Mucosa of rectum (tissue), 2 donors: ENCODE results near the gene RASA3.

Experiments used
- H3K27ac ChIP-seq, 2 donors: one replicate each; pipeline ENCODE4 v1.7.0; 2013; ENCODE audit warnings: inconsistent platforms in 2 of 2, low read depth in 2 of 2, low read length in 2 of 2
- H3K27me3 ChIP-seq, 2 donors: one replicate each; pipeline ENCODE4 v1.7.0; 2013; ENCODE audit warnings: low read length in 2 of 2; ENCODE audit not compliant: control insufficient read depth in 2 of 2, insufficient read depth in 2 of 2
- H3K36me3 ChIP-seq, 2 donors: one replicate each; pipeline ENCODE4 v1.7.0; 2013; ENCODE audit warnings: low read length in 2 of 2; ENCODE audit not compliant: control insufficient read depth in 2 of 2, insufficient read depth in 2 of 2
- H3K4me1 ChIP-seq, 2 donors: one replicate each; pipeline ENCODE4 v1.7.0; 2013; ENCODE audit warnings: low read length in 2 of 2, mild to moderate bottlenecking in 1 of 2; ENCODE audit not compliant: control insufficient read depth in 2 of 2, insufficient read depth in 2 of 2
- H3K4me3 ChIP-seq, 2 donors: one replicate each; pipeline ENCODE4 v1.7.0; 2013; ENCODE audit warnings: low read length in 2 of 2
- H3K9ac ChIP-seq, 2 donors: one replicate each; pipeline ENCODE4 v1.7.0; 2013; ENCODE audit warnings: low read length in 2 of 2, low read depth in 1 of 2, mild to moderate bottlenecking in 1 of 2
- H3K9me3 ChIP-seq, 2 donors: one replicate each; pipeline ENCODE4 v1.7.0; 2013; ENCODE audit warnings: low read length in 2 of 2; ENCODE audit not compliant: control insufficient read depth in 2 of 2
- donor health status: healthy.
- donor health status: Normal muscosa, but diverticular disease.

Gene RASA3

DNA sequence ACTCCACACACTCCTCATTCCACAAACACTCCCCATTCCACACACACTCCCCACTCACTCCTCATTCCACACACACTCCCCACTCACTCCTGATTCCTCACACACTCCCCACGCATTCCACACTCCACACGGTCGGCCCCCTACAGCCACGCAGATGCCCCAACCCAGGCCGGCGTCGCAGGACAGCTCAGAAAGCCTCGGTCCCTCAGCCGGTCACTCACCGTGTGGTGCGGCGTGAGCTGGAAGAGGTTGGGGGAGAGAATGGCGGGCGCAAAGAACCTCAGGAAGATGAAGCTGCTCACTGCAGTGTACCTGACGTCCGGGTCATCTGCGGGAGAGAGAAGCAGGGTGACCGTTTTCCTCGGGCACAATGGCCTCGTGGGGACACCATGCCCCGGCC lies 119.5 kb downstream of the RASA3 start:
- peaks cover 3 to 34% of the 10 kb centered on the region in 2 donors for H3K36me3 ChIP-seq
- H3K9me3 ChIP-seq: no peaks in the 10 kb centered on the region
- H3K9ac ChIP-seq: no peak overlapping the region
- no peak overlapping the region for H3K27ac ChIP-seq
- no peak overlapping the region for H3K4me3 ChIP-seq
- H3K4me1 ChIP-seq: peaks cover 10% of the 10 kb centered on the region in 2 donors
- H3K27me3 ChIP-seq: no peaks in the 10 kb centered on the region

DNA sequence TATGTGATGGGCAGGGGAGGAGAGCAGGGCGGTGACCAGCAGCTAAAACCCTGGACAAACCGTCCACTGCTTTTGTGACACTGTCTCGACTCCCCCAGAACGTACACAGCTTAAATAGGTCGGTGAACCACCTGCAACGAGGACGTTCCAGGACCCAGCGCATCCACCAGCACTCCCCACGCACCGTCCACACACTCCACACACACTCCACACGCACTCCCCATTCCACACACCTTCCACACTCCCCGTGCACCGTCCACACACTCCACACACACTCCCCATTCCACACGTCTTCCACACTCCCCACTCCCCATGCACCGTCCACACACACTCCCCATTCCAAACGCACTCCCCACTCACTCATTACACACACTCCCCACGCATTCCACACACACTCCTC lies 120.3 kb downstream of the RASA3 start:
- H3K9me3 ChIP-seq: no peaks in the 10 kb centered on the region
- H3K36me3 ChIP-seq: peaks cover 3 to 31% of the 10 kb centered on the region in 2 donors
- H3K4me1 ChIP-seq: peaks cover 10% of the 10 kb centered on the region in 2 donors
- H3K27ac ChIP-seq: no peak overlapping the region
- no peak overlapping the region for H3K4me3 ChIP-seq
- H3K9ac ChIP-seq: no peak overlapping the region
- no peaks in the 10 kb centered on the region for H3K27me3 ChIP-seq

DNA sequence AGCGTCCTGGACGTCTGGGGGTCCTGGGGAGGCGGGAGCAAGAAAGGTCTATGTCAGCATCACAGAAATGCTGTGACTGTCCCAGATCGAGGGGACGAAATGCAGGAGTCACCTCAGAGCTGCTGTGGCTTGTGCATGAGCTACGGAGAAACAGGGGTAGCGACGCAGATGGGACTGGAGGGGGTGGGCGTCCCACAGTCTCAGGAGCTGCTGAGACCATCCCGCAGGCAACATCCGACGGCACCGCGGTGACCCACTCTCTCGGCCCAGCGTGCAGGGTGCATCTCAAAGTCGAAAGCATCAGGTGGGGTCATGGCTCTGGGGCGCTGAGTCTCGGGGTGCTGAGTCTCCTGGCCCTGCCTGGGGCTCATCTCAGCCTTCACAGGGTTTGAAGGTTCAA lies 121.2 kb downstream of the RASA3 start:
- H3K36me3 ChIP-seq: peaks cover 3 to 30% of the 10 kb centered on the region in 2 donors
- no peaks in the 10 kb centered on the region for H3K9me3 ChIP-seq
- no peaks in the 10 kb centered on the region for H3K27me3 ChIP-seq
- H3K4me1 ChIP-seq: peaks cover 9 to 10% of the 10 kb centered on the region in 2 donors
- H3K9ac ChIP-seq: no peak overlapping the region
- H3K4me3 ChIP-seq: no peak overlapping the region
- H3K27ac ChIP-seq: no peak overlapping the region

DNA sequence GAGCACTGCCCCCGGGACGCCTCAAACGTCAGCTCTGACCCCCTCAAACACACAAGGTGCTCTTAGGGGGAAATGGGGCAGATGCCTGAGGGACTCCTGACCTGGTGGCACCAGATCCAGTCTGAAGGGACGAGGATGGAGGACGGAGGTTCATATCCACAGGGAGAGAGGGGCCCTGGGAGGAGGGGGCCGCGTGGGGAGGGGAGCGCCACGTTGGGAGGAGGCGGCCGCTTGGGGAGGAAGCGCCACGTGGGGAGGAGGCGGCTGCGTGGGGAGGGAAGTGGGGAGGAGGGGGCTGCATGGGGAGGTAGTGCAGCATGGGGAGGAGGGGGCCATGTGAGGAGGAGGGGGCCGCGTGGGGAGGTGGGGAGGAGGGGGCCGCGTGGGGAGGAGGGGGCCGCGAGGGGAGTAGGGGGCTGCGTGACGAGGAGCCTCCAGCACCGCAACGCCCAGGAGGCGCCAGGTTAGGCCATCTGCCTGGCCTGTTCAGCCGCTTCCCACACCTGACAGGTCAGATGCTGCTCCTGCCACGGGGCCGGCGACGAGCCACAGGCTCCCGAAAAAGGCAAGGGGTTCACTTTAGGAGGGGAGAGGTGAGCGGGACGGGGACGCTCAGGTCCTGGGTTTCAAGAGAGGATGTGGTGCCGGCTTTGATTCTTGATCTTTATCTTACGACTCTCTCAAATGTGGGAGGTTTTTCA lies 121.9 kb downstream of the RASA3 start:
- Histone ChIP-seq H3K36me3 (peaks cover 3 to 23% of the 10 kb centered on the region in 2 donors), H3K9ac (no peak overlapping the region), H3K4me1 (peaks cover 5 to 6% of the 10 kb centered on the region in 2 donors), H3K9me3 (no peaks in the 10 kb centered on the region), H3K4me3 (no peak overlapping the region), H3K27ac (no peak overlapping the region), H3K27me3 (no peaks in the 10 kb centered on the region)

DNA sequence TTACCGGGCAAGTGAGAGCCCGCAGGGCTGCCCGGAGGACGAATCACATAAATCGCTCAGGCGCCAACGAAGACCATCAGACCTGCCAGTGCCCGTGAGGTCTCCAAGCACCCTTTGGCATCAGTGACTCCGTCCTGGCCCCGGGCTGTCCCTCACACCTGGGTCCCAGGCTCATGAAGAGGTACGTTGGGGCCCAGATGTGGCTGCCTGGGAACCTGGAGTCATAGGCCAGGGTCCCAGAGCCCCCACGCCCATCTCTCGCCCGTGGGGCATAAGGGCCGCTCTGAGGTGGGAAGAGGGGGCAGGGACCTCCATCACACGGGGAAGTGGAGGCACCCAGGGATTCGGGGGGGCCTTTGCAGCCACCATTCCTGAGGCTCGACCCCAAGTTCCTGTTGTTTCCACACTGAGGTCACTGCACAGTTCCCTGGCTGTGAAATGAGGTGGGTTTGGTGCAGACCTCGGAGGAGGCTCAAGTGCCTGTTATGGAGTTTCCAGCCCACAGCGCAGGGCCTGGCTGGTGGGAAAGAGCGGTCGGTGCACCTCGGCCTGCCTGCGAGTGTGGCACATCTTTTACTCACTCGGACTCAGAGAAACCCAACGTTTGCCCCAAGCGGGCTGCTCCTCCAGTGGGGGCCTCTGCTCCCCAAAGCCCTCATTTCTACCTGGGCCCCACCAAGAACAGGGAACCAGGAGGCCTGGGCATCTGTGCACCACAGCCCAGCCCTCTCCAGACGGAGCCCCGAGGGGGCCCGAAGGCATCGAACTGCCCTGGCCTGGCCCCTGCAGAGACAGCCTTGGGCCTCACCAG lies 122.6 kb downstream of the RASA3 start:
- Histone ChIP-seq H3K27ac (no peak overlapping the region), H3K9ac (no peak overlapping the region), H3K9me3 (no peaks in the 10 kb centered on the region), H3K36me3 (peaks cover 3 to 19% of the 10 kb centered on the region in 2 donors), H3K27me3 (no peaks in the 10 kb centered on the region), H3K4me1 (no peaks in the 10 kb centered on the region), H3K4me3 (no peak overlapping the region)

DNA sequence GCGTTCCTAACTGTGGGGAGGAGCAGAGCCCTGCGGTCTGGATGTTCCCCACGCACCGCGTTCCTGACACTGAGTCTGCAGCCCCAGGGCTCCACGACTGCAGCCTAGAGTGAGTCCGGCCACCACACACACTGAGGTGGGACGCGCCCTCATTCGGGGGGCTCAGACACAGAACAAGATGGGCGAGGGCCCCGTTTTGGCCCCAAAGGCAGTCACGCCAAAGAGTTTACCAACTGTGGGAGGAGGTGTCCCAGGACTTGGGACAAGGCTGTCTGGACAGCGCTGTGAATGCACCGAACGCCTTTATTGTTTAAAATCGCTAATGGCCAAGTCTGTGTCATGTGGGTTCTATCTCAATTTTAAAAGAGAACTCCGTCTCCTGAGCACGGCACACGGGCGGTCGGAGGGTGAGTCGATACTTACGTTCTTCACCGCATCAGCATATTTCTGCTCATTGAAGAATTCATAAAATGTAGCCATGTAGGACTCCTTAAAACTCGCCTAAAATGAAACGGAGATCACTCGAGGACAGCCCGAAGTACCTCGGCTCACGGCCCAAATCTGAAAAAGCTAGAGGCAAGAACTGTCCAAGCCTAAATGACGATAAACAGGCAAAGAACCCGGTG lies 123.3 kb downstream of the RASA3 start:
- no peak overlapping the region for H3K4me3 ChIP-seq
- no peak overlapping the region for H3K27ac ChIP-seq
- no peak overlapping the region for H3K9ac ChIP-seq
- H3K9me3 ChIP-seq: no peaks in the 10 kb centered on the region
- H3K4me1 ChIP-seq: no peaks in the 10 kb centered on the region
- peaks cover 3 to 19% of the 10 kb centered on the region in 2 donors for H3K36me3 ChIP-seq
- H3K27me3 ChIP-seq: no peaks in the 10 kb centered on the region

DNA sequence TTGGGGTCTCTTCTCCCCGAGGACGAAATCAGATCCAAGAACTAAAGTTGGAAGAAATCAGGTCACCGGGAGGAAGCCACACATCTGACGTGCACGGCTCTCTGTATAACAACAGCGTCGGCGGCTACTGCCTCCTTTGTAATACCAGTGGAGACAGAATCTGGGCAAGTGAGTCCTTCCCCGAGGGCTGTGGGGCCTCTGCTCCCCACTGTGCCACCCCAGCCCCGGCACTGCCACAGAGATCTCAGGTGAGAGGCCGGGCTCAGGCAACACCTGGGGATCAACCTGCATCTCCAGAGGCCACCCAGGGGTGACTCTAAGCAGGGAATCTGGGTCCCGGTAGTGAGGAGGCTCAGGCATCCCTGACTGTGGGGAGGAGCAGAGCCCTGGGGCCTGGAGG lies 124.9 kb downstream of the RASA3 start:
- H3K36me3 ChIP-seq: peaks cover 3 to 18% of the 10 kb centered on the region in 2 donors
- H3K4me3 ChIP-seq: no peak overlapping the region
- H3K27ac ChIP-seq: no peak overlapping the region

DNA sequence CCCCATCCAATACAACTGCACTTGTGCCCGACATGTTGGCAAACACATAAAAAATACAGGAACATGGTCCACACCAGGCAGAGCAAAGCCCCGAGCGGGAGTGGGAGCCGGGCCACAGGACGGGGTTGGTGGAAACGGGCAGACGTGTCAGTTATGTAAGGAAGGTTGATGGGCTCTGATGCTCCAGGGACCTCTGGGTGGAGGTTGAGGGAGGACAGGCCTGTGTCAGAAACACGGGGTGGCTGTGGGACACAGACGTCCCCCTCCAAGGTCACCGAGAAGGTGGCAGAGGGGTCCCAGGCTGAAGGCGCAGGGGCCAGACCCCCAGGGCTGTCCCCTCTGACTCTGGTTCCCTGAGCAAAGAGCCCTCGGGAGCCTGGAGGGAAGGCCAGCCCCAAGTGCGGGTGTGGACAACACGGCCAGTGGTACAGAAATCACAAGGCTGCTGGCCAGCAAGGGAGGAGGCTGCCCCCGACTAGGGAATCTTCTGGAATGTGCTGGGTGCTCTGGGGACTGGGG lies 127.2 kb downstream of the RASA3 start:
- no peaks in the 10 kb centered on the region for H3K27me3 ChIP-seq
- H3K9ac ChIP-seq: no peak overlapping the region
- H3K9me3 ChIP-seq: no peaks in the 10 kb centered on the region
- peaks cover 3 to 12% of the 10 kb centered on the region in 2 donors for H3K36me3 ChIP-seq
- no peak overlapping the region for H3K4me3 ChIP-seq
- no peak overlapping the region for H3K27ac ChIP-seq
- no peaks in the 10 kb centered on the region for H3K4me1 ChIP-seq

More for the DNA sequence above, 124.9 kb downstream of the RASA3 start:
- no peaks in the 10 kb centered on the region for H3K9me3 ChIP-seq
- no peaks in the 10 kb centered on the region for H3K27me3 ChIP-seq
- no peak overlapping the region for H3K9ac ChIP-seq
- no peaks in the 10 kb centered on the region for H3K4me1 ChIP-seq

DNA sequence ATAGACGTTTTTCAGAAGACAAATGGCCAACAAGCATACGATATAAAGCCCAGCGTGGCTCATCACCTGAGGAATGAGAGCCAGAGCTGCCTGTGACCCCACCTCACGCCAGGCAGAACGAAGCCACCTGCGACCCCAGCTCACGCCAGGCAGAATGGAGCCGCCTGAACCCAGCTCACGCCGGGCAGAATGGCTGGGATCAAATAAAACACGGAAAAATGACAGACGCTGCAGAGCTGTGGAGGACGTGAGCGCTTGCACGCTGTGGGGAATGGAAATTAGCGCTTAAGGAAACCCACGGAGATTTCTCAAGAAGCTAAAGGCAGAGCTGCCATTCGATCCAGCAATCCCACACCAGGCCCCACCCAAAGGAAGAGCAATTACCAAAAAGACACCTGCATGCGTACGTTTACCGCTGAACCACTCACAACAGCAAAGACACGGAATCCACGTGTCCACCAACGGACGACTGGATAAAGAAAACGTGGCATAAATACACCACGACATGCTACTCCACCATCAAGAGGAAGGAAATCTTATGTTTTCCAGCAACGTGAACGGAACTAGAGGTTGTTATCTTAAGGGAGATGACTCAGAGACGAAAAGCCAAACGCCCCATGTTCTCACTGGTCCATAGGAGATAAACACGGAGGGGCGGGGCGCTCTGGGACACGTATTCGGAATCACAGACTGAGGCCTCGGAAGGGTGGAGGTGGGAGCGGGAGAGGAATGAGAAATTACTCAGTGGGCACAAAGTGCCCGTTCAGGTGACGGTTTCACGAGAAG lies 127.8 kb downstream of the RASA3 start:
- H3K27me3 ChIP-seq: no peaks in the 10 kb centered on the region
- no peaks in the 10 kb centered on the region for H3K9me3 ChIP-seq
- H3K27ac ChIP-seq: no peak overlapping the region
- H3K4me3 ChIP-seq: no peak overlapping the region
- H3K4me1 ChIP-seq: no peaks in the 10 kb centered on the region
- no peak overlapping the region for H3K9ac ChIP-seq
- H3K36me3 ChIP-seq: peaks cover 3 to 9% of the 10 kb centered on the region in 2 donors
